PC-9 (cell line): Measurements from ENCODE around the gene ILKAP.

Experiments used
- EZH2 ChIP-seq: fragments of 200-600 bp; sonication (generic); IDR thresholded peaks from 2 replicates; pipeline ENCODE4 v1.8.0; 2017; ENCODE audit warnings: antibody characterized with exemption, low read depth
- TF ChIP-seq, protein P1 (sequence below): fragments of 200-600 bp; sonication (generic); conservative IDR thresholded peaks from 2 replicates; pipeline ENCODE4 v1.6.1; 2017; ENCODE audit warnings: mixed run types, antibody characterized with exemption, mild to moderate bottlenecking, moderate library complexity

DNA sequence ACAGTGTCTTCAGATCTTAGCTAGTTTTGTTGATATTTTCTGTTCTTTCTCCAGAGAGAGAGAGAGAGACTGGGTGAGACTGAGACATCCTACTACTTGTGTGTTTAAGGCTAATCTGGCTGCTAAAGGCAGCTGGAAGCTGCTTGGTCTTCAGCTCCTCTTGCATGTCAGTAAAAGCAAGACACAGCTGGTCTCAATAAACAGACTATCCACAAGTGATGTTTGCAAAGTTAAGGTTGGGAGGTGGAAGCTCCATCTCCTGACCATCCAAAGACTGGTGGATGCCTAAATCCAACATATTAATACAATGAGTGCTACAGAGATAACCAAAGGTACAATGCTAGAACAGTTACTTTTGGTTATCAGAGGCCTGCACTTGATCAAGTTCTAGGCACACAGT lies 26.9 kb downstream of the ILKAP start:
- TF ChIP-seq, protein P1, sequence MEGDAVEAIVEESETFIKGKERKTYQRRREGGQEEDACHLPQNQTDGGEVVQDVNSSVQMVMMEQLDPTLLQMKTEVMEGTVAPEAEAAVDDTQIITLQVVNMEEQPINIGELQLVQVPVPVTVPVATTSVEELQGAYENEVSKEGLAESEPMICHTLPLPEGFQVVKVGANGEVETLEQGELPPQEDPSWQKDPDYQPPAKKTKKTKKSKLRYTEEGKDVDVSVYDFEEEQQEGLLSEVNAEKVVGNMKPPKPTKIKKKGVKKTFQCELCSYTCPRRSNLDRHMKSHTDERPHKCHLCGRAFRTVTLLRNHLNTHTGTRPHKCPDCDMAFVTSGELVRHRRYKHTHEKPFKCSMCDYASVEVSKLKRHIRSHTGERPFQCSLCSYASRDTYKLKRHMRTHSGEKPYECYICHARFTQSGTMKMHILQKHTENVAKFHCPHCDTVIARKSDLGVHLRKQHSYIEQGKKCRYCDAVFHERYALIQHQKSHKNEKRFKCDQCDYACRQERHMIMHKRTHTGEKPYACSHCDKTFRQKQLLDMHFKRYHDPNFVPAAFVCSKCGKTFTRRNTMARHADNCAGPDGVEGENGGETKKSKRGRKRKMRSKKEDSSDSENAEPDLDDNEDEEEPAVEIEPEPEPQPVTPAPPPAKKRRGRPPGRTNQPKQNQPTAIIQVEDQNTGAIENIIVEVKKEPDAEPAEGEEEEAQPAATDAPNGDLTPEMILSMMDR, result no peak
- TF ChIP-seq EZH2, result no peak
